Endothelial cell of umbilical vein (primary cell): ENCODE measurements around the gene SMTNL2. TPM values are rescaled to one million over a fixed set of nuclear protein-coding genes. Genes with fewer than 3 reads are reported as not detected.

Source experiments
- BruUV-seq: library from RNA; stranded (reverse); fragments of 400-500 nt; replicated peaks from 2 replicates; lab custom pipeline; 2021; lab: Mats Ljungman, UMichigan
- CTCF ChIA-PET: fragments of 300-600, 350-600 bp; sonication (Branson Sonifier 250); formaldehyde crosslinking; loops from one replicate; lab custom pipeline; 2021; ENCODE audit warnings: antibody characterized with exemption, inconsistent platforms; lab: Charles Lee
- POLR2A ChIA-PET: fragments of 300-600, 350-600 bp; sonication (Branson Sonifier 250); formaldehyde crosslinking; loops from one replicate; lab custom pipeline; 2021; ENCODE audit warnings: antibody characterized with exemption, inconsistent platforms; lab: Charles Lee
- DNase-seq: peaks from one replicate; pipeline ENCODE4 v3.0.0-alpha.2; 2011; ENCODE audit warnings: low read depth, low spot score
- FAIRE-seq: peaks from 2 replicates; lab custom pipeline; 2011; peaks lifted over from hg19 to GRCh38; lab: Jason Lieb, UNC
- H2AFZ ChIP-seq: 2 replicates; pipeline ENCODE4 v1.6.0; 2012; ENCODE audit warnings: low read depth, low read length, control low read depth, inconsistent platforms
- H3K27ac ChIP-seq: 2 replicates; pipeline ENCODE4 v1.5.1; 2011; ENCODE audit warnings: low read depth, mild to moderate bottlenecking, control low read depth, low read length, moderate library complexity; ENCODE audit not compliant: insufficient read depth
- H3K27me3 ChIP-seq, 2 experiments: 2 replicates each; pipeline versions ENCODE4 v1.6.0 to v1.6.1; 2011; ENCODE audit warnings: low read length in 2 of 2, mixed read lengths in 1 of 2; ENCODE audit not compliant: control insufficient read depth in 2 of 2, insufficient read depth in 2 of 2
- H3K36me3 ChIP-seq, 2 experiments: 2 replicates in 1 of 2; 3 replicates in 1 of 2; pipeline ENCODE4 v1.5.1; 2011; ENCODE audit warnings: low read length in 2 of 2, mild to moderate bottlenecking in 1 of 2, moderate library complexity in 1 of 2; ENCODE audit not compliant: control insufficient read depth in 2 of 2, insufficient read depth in 2 of 2; ENCODE audit errors: extremely low read depth in 1 of 2
- H3K4me1 ChIP-seq: 3 replicates; pipeline ENCODE4 v1.5.1; 2011; ENCODE audit warnings: mild to moderate bottlenecking, low read length; ENCODE audit not compliant: control insufficient read depth, insufficient read depth; ENCODE audit errors: extremely low read depth
- H3K4me2 ChIP-seq: 2 replicates; pipeline ENCODE4 v1.6.1; 2011; ENCODE audit warnings: low read length, control low read depth, mixed read lengths; ENCODE audit not compliant: insufficient read depth
- H3K4me3 ChIP-seq, 3 experiments: fragments of 200-600 bp in 1 of 3; sonication (generic), shearing (Covaris generic) in 1 of 3; replicated peaks in 1 of 3; 2 replicates each; pipeline ENCODE4 v1.5.1; 2011 to 2016; ENCODE audit warnings: control low read depth in 3 of 3, low read length in 3 of 3, mild to moderate bottlenecking in 2 of 3, inconsistent platforms in 1 of 3, low read depth in 1 of 3, moderate library complexity in 1 of 3; ENCODE audit not compliant: insufficient read depth in 1 of 3
- H3K79me2 ChIP-seq: 2 replicates; pipeline ENCODE4 v1.6.0; 2012; ENCODE audit warnings: low read length, inconsistent platforms; ENCODE audit not compliant: control insufficient read depth, insufficient read depth
- H3K9ac ChIP-seq: replicated peaks from 2 replicates; pipeline ENCODE3; 2011; ENCODE audit warnings: low read length, control low read depth; ENCODE audit not compliant: insufficient read depth; ENCODE audit errors: extremely low read depth
- H3K9me1 ChIP-seq: replicated peaks from 3 replicates; pipeline ENCODE4 v1.6.0; 2011; ENCODE audit warnings: mild to moderate bottlenecking, low read length; ENCODE audit not compliant: control insufficient read depth, insufficient read depth; ENCODE audit errors: extremely low read depth
- H3K9me3 ChIP-seq: replicated peaks from 2 replicates; pipeline ENCODE4 v1.5.1; 2012; ENCODE audit warnings: low read length, inconsistent platforms; ENCODE audit not compliant: control insufficient read depth, insufficient read depth
- H4K20me1 ChIP-seq: replicated peaks from 2 replicates; pipeline ENCODE3; 2011; ENCODE audit warnings: mild to moderate bottlenecking, low read length; ENCODE audit not compliant: control insufficient read depth, insufficient read depth; ENCODE audit errors: extremely low read depth
- CTCF ChIP-seq, 2 donors: IDR thresholded peaks; 1 replicate in 1 of 2; 2 replicates in 1 of 2; pipeline ENCODE4 v1.5.1; 2011; ENCODE audit warnings: low read length in 2 of 2, mild to moderate bottlenecking in 2 of 2, moderate library complexity in 2 of 2, control low read depth in 1 of 2, inconsistent platforms in 1 of 2, low read depth in 1 of 2; ENCODE audit not compliant: insufficient read depth in 1 of 2; ENCODE audit errors: extremely low read depth in 1 of 2
- EZH2 ChIP-seq: IDR thresholded peaks from 2 replicates; pipeline ENCODE4 v1.6.1; 2012; ENCODE audit warnings: borderline replicate concordance, low read depth, mild to moderate bottlenecking, moderate library complexity, low read length, inconsistent platforms; ENCODE audit not compliant: severe bottlenecking
- FOS ChIP-seq: IDR thresholded peaks from 2 replicates; pipeline ENCODE4 v1.6.1; 2011; ENCODE audit warnings: mild to moderate bottlenecking, low read length, moderate library complexity, borderline replicate concordance; ENCODE audit not compliant: insufficient read depth
- GATA2 ChIP-seq: IDR thresholded peaks from 2 replicates; pipeline ENCODE4 v1.7.0; 2011; ENCODE audit warnings: low read depth, mild to moderate bottlenecking, moderate library complexity, mixed read lengths, low read length; ENCODE audit not compliant: insufficient read length, insufficient read depth
- JUN ChIP-seq: IDR thresholded peaks from 2 replicates; pipeline ENCODE4 v1.6.1; 2011; ENCODE audit warnings: borderline replicate concordance, low read depth; ENCODE audit not compliant: insufficient read length, insufficient read depth
- MAX ChIP-seq: IDR thresholded peaks from 2 replicates; pipeline ENCODE4 v1.6.1; 2011; ENCODE audit not compliant: insufficient read depth, insufficient read length
- MYC ChIP-seq: IDR thresholded peaks from one replicate; pipeline ENCODE4 v1.6.1; 2011; ENCODE audit warnings: mild to moderate bottlenecking, low read depth, low read length
- POLR2A ChIP-seq: IDR thresholded peaks from 2 replicates; pipeline ENCODE4 v1.6.1; 2012; ENCODE audit warnings: low read depth, mild to moderate bottlenecking, control low read depth, low read length
- POLR2AphosphoS5 ChIP-seq: IDR thresholded peaks from 2 replicates; pipeline ENCODE4 v1.6.1; 2012; ENCODE audit warnings: low read depth, mild to moderate bottlenecking, control low read depth, low read length, moderate library complexity; ENCODE audit not compliant: insufficient read depth
- dilution Hi-C: fragments of 300-500 bp; cut with MboI; formaldehyde crosslinking; loops from one replicate; pipeline ENCODE4 v1.15.0; 2019; ENCODE audit warnings: low sequenced_read_pairs; ENCODE audit not compliant: extremely low pct_ligation_motif_present
- intact Hi-C: fragments of 100-400 bp; cut with micrococcal nuclease; formaldehyde crosslinking; loops from one replicate; pipeline ENCODE4 v1.10.0; 2022
- polyA plus RNA-seq, 4 experiments: library from polyadenylated mRNA; depleted of rRNA in 3 of 4; stranded (reverse) in 3 of 4; unstranded in 1 of 4; fragments of >200 nt; gene quantifications; 2 replicates each; pipeline versions ENCODE4 v1.2.1 to v1.2.3, GENCODE V29; 2011 to 2012; ENCODE audit warnings: missing spikeins in 1 of 4
- total RNA-seq: library from RNA; stranded (reverse); gene quantifications from 2 replicates; pipeline ENCODE4 v1.2.3, GENCODE V29; 2021

Gene SMTNL2
- total and polyA plus RNA-seq, 2 donors (not counting 3 experiments of a cell fraction or from before 2014, with no cell fraction given), result not detected

- H3K79me2 ChIP-seq, result no peaks in the 10 kb centered on the region
- no peak overlapping the region for H3K27ac ChIP-seq
- FAIRE-seq (no peak), DNase-seq (no peak)
- TF ChIP-seq EZH2, result no peak
- TF ChIP-seq FOS, result no peak
- TF ChIP-seq MAX, result no peak
- TF ChIP-seq POLR2A, result no peak
- no peak for TF ChIP-seq GATA2
- no peak for TF ChIP-seq CTCF (IDR thresholded peaks at IDR 0.05; ENCODE audit: extremely low read depth in 1 of 2, insufficient read depth in 1 of 2, low read depth in 1 of 2, low read length in 2 of 2)
- TF ChIP-seq JUN, result no peak
- TF ChIP-seq POLR2AphosphoS5, result no peak
- TF ChIP-seq MYC, result no peak
- H3K4me3 ChIP-seq, result no peak overlapping the region
- no TSS peak for BruUV-seq
- H3K9ac ChIP-seq, result no peak overlapping the region
- intact Hi-C loops (no loop called here), dilution Hi-C loops (no loop called here)
- H3K4me2 ChIP-seq, result no peak overlapping the region
- H3K36me3 ChIP-seq, result no peaks in the 10 kb centered on the region
- POLR2A ChIA-PET, result interaction anchor here (0.6 kb wide), 1 partner anchor 166 kb away, joined by 3 read pairs; no protein-coding TSS in a partner anchor
- no peaks in the 10 kb centered on the region for H3K4me1 ChIP-seq
- H2AFZ ChIP-seq, result no peak overlapping the region
- no peaks in the 10 kb centered on the region for H3K9me1 ChIP-seq
- CTCF ChIA-PET, result interaction anchor here (0.7 to 2.6 kb wide), 3 partner anchors 8 to 67 kb away, joined by 3 to 11 read pairs (median 4); no protein-coding TSS in a partner anchor
- peaks cover 24 to 28% of the 10 kb centered on the region in 2 experiments for H3K27me3 ChIP-seq
- H3K9me3 ChIP-seq, result no peaks in the 10 kb centered on the region
- no peaks in the 10 kb centered on the region for H4K20me1 ChIP-seq
Observed at GRCh38 chr17:4633643-4634042, 49.3 kb downstream of the SMTNL2 start.
